Measurements from ENCODE around the gene CDKAL1.

DNA sequence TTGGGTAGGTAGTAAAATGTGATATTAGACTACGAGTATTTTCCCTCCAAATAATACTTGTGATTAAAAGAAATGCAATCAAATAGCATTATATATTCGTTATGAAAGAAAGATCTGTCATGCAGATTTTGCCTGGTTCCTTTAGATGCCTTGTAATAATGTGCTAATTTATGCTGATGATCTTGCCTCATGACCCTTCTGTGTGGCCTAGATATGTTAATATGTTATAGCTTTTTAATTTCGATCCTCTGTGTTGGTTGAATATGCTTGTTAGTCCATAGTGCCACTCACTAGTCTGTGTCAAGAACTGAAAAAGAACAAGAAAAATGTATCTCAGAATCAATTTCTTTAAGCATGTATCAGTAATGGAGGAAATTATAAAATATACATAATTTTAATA lies 31.9 kb downstream of the CDKAL1 start:
- TF ChIP-seq, protein P1, sequence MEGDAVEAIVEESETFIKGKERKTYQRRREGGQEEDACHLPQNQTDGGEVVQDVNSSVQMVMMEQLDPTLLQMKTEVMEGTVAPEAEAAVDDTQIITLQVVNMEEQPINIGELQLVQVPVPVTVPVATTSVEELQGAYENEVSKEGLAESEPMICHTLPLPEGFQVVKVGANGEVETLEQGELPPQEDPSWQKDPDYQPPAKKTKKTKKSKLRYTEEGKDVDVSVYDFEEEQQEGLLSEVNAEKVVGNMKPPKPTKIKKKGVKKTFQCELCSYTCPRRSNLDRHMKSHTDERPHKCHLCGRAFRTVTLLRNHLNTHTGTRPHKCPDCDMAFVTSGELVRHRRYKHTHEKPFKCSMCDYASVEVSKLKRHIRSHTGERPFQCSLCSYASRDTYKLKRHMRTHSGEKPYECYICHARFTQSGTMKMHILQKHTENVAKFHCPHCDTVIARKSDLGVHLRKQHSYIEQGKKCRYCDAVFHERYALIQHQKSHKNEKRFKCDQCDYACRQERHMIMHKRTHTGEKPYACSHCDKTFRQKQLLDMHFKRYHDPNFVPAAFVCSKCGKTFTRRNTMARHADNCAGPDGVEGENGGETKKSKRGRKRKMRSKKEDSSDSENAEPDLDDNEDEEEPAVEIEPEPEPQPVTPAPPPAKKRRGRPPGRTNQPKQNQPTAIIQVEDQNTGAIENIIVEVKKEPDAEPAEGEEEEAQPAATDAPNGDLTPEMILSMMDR (conservative IDR thresholded peaks at IDR 0.05; ENCODE audit: low read depth, low read length), result no peak
- TF ChIP-seq EZH2 (IDR thresholded peaks at IDR 0.05; ENCODE audit: low read length, unreplicated experiment) (no peak), EZH2phosphoT487 (IDR thresholded peaks at IDR 0.05; ENCODE audit: borderline replicate concordance, low read length) (no peak)
